Nephron (organoid): ENCODE measurements around the gene TTC34.

Experiments used
- H3K27ac Mint-ChIP-seq, 3 experiments: 2 replicates each; pipeline ENCODE4 v1.8.0; 2020; ENCODE audit warnings: mixed read lengths in 3 of 3, mild to moderate bottlenecking in 2 of 3, moderate library complexity in 1 of 3
- H3K27me3 Mint-ChIP-seq: 2 replicates; pipeline ENCODE4 v1.8.0; 2021; ENCODE audit warnings: low read depth, mild to moderate bottlenecking, moderate library complexity, mixed read lengths
- H3K36me3 Mint-ChIP-seq: 2 replicates; pipeline ENCODE4 v1.8.0; 2020; ENCODE audit warnings: low read depth, mixed read lengths
- H3K4me1 Mint-ChIP-seq: 2 replicates; pipeline ENCODE4 v1.8.0; 2020; ENCODE audit warnings: mixed read lengths
- H3K4me3 Mint-ChIP-seq, 3 experiments: 2 replicates each; pipeline ENCODE4 v1.8.0; 2020; ENCODE audit warnings: mild to moderate bottlenecking in 3 of 3, mixed read lengths in 3 of 3, moderate library complexity in 2 of 3
- H3K9me3 Mint-ChIP-seq: 2 replicates; pipeline ENCODE4 v1.8.0; 2020; ENCODE audit warnings: mixed read lengths
- CTCF ChIP-seq, 3 experiments: fragments of 200-600 bp; sonication (generic); IDR thresholded peaks; one replicate each; pipeline ENCODE4 v1.5.0; 2021; ENCODE audit warnings: antibody characterized with exemption in 3 of 3; ENCODE audit not compliant: unreplicated experiment in 3 of 3

The TTC34 gene

GRCh38 chr1:2845869-2846268, 44.4 kb upstream of the TTC34 start:
- no peak overlapping the region for H3K27ac Mint-ChIP-seq
- H3K9me3 Mint-ChIP-seq: peaks cover 30% of the 10 kb centered on the region
- no peaks in the 10 kb centered on the region for H3K4me1 Mint-ChIP-seq
- peaks cover 17% of the 10 kb centered on the region for H3K27me3 Mint-ChIP-seq
- H3K36me3 Mint-ChIP-seq: peaks cover 11% of the 10 kb centered on the region
- H3K4me3 Mint-ChIP-seq: no peak overlapping the region
- no peak for TF ChIP-seq CTCF (IDR thresholded peaks at IDR 0.05; ENCODE audit: unreplicated experiment in 3 of 3)

GRCh38 chr1:2840036-2840809, 38.7 kb upstream of the TTC34 start:
- H3K9me3 Mint-ChIP-seq: peaks cover 37% of the 10 kb centered on the region
- H3K36me3 Mint-ChIP-seq: peaks cover 4% of the 10 kb centered on the region
- H3K4me3 Mint-ChIP-seq: no peak overlapping the region
- peaks cover 10% of the 10 kb centered on the region for H3K27me3 Mint-ChIP-seq
- H3K4me1 Mint-ChIP-seq: no peaks in the 10 kb centered on the region
- no peak overlapping the region for H3K27ac Mint-ChIP-seq
- TF ChIP-seq CTCF (IDR thresholded peaks at IDR 0.05; ENCODE audit: unreplicated experiment in 3 of 3): no peak

- peaks cover 21% of the 10 kb centered on the region for H3K9me3 Mint-ChIP-seq
- H3K27ac Mint-ChIP-seq: no peak overlapping the region
- TF ChIP-seq CTCF (IDR thresholded peaks at IDR 0.05; ENCODE audit: unreplicated experiment in 3 of 3): no peak
- no peaks in the 10 kb centered on the region for H3K36me3 Mint-ChIP-seq
- no peak overlapping the region for H3K4me3 Mint-ChIP-seq
- peaks cover 10% of the 10 kb centered on the region for H3K27me3 Mint-ChIP-seq
- no peaks in the 10 kb centered on the region for H3K4me1 Mint-ChIP-seq
Measured at GRCh38 chr1:2837823-2838222, 36.3 kb upstream of the TTC34 start.

- Mint-ChIP-seq H3K27me3 (peaks cover 10% of the 10 kb centered on the region), H3K9me3 (peaks cover 20% of the 10 kb centered on the region)
- no peak for TF ChIP-seq CTCF (IDR thresholded peaks at IDR 0.05; ENCODE audit: unreplicated experiment in 3 of 3)
Measured at GRCh38 chr1:2837316-2837715, 35.8 kb upstream of the TTC34 start.

GRCh38 chr1:2836333-2836970, 35.0 kb upstream of the TTC34 start:
- Mint-ChIP-seq H3K4me3 (no peak overlapping the region), H3K9me3 (peaks cover 20% of the 10 kb centered on the region), H3K4me1 (no peaks in the 10 kb centered on the region), H3K27ac (no peak overlapping the region), H3K27me3 (peaks cover 9% of the 10 kb centered on the region), H3K36me3 (no peaks in the 10 kb centered on the region)
- TF ChIP-seq CTCF (IDR thresholded peaks at IDR 0.05; ENCODE audit: unreplicated experiment in 3 of 3): no peak

More at GRCh38 chr1:2837316-2837715, 35.8 kb upstream of the TTC34 start:
- Mint-ChIP-seq H3K36me3 (no peaks in the 10 kb centered on the region), H3K27ac (no peak overlapping the region), H3K4me1 (no peaks in the 10 kb centered on the region), H3K4me3 (no peak overlapping the region)
